SH-SY5Y (cell line): ENCODE results near the gene SYT12.

Experiments
- GATA2 ChIP-seq: IDR thresholded peaks from 2 replicates; pipeline ENCODE4 v1.6.1; 2011; ENCODE audit warnings: mild to moderate bottlenecking, low read depth, low read length
- GATA3 ChIP-seq: IDR thresholded peaks from 2 replicates; pipeline ENCODE4 v1.6.1; 2011; ENCODE audit warnings: low read depth, mild to moderate bottlenecking, low read length, moderate library complexity

DNA sequence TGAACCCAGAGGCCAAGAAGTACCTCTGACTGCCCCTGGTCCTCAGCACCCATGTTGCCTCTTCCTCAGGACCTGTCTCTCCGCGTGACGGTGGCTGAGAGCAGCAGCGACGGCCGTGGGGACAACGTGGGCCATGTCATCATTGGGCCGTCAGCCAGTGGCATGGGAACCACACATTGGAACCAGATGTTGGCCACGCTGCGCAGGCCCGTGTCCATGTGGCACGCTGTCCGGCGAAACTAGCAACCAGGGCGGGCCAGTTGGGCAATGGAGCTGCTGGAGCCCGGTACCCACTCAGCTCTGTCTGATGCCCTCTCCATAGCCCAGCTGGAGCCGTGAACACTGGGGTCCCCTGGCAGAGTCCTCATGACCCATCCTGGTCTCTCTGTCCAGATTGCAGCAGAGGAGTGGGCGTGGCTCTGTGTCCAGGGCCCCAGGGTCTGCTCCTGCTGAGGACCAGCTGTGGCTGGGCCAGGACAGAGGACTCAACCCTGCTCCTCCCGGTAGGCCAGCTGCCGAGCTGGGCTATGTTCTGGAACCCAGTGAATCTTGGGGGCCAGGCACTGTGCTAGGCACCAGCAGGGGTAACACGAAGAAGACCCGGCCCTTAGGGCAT, 25.7 kb downstream of the SYT12 start:
- no peak for TF ChIP-seq GATA2
- TF ChIP-seq GATA3 = no peak
